Measurements from ENCODE around the gene PRKG1.
"Not testable (repeated sequence)": the region's sequence is repeated elsewhere in the genome, so short reads cannot be mapped to it uniquely, and the experiment has no call there.

PRKG1 gene

DNA sequence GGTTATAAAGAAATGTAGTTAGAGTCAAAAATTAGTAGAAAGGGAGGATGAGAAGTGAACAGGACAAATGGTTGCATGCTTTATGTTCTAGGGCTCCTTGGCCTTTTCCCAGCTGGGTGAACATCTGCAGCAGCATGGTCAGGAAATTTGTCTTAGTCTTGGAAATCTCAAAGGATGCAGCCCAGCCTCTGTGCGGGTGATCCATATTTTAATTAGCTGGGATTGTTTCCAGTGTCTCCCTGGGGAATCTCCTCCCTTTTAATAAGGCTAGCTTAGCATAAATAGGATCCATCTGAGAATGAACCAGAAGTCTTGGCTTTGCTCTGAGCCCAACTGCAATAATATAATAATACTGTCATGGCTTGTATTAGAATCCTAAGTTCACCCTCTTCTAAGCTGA lies 198.3 kb downstream of the PRKG1 start:
- TF ChIP-seq CTCF (IDR thresholded peaks at IDR 0.05; ENCODE audit: insufficient read depth, low read depth, low read length, missing control alignments) = no peak
- no peak for DNase-seq (ENCODE audit: low read depth)
- no peak overlapping the region for H3K4me3 ChIP-seq (ENCODE audit: low read depth, low read length)

DNA sequence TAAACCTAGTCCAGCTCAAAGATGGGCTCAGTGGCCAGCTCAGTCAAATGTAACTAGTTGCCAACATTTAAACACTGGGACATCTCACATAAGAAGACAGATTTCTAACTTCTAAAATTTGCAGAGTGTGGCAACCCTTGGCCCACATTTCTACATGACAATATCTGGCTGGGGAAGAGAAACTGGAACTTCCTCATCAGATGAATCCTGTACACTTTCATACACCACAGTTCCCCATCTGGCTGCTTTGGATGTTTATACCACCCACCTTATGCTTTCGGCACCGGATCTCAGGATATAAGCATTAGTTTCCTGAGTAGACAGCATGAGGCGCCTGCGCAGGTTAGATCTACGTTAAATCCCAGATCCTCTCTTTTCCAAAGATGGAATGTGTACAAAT lies 199.3 kb downstream of the PRKG1 start:
- no peak for DNase-seq (ENCODE audit: low read depth)
- H3K4me3 ChIP-seq (ENCODE audit: low read depth, low read length) = no peak overlapping the region
- no peak for TF ChIP-seq CTCF (IDR thresholded peaks at IDR 0.05; ENCODE audit: insufficient read depth, low read depth, low read length, missing control alignments)

- not testable (repeated sequence) for DNase-seq (ENCODE audit: low read depth); H3K4me3 ChIP-seq (ENCODE audit: low read depth, low read length)
Observed at GRCh38 chr10:51276097-51276496, 201.8 kb downstream of the PRKG1 start.

DNA sequence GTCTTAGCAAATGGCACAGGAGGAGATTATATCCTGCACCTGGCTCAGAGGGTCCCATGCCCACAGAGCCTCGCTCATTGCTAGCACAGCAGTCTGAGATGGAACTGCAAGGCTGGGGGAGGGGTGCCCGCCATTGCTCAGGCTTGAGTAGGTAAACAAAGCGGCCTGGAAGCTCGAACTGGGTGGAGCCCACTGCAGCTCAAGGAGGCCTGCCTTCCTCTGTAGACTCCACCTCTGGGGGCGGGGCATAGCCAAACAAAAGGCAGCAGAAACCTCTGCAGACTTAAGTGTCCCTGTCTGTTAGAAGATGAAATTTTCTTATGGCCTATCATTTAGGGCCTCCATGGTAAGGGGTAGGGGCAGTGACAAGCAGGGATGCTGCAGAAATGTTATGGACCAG lies 207.1 kb downstream of the PRKG1 start:
- not testable (repeated sequence) for H3K4me3 ChIP-seq (ENCODE audit: low read depth, low read length); DNase-seq (ENCODE audit: low read depth)

GRCh38 chr10:51285601-51286000 lies 211.3 kb downstream of the PRKG1 start:
- no peak for TF ChIP-seq CTCF (IDR thresholded peaks at IDR 0.05; ENCODE audit: insufficient read depth, low read depth, low read length, missing control alignments)
- no peak for DNase-seq (ENCODE audit: low read depth)

GRCh38 chr10:51288511-51288910 lies 214.2 kb downstream of the PRKG1 start:
- no peak for TF ChIP-seq CTCF (IDR thresholded peaks at IDR 0.05; ENCODE audit: insufficient read depth, low read depth, low read length, missing control alignments)
- no peak overlapping the region for H3K4me3 ChIP-seq (ENCODE audit: low read depth, low read length)
- no peak for DNase-seq (ENCODE audit: low read depth)

More at GRCh38 chr10:51285601-51286000, 211.3 kb downstream of the PRKG1 start:
- no peak overlapping the region for H3K4me3 ChIP-seq (ENCODE audit: low read depth, low read length)

DNA sequence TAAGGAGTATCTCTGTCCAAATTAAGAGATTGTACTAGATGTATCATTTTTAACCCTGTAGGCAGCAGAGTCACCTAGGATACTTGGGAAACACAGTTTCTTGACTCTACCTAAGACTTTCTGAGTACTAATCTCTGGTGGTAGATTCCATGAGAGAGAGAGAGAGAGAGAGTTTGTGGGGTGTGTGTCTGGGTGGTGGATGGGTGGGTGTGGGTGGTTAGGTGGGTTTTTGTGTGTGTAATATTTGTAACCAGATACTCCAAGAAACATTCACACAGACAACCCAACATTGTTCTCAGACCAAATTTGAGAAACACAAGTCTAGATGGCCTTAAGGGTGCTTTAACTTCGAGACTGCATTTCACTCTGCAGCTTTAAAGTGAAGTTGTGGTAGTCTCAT lies 215.2 kb downstream of the PRKG1 start:
- H3K4me3 ChIP-seq (ENCODE audit: low read depth, low read length) = no peak overlapping the region
- no peak for DNase-seq (ENCODE audit: low read depth)
- no peak for TF ChIP-seq CTCF (IDR thresholded peaks at IDR 0.05; ENCODE audit: insufficient read depth, low read depth, low read length, missing control alignments)

- H3K4me3 ChIP-seq (ENCODE audit: low read depth, low read length) = no peak overlapping the region
- no peak for TF ChIP-seq CTCF (IDR thresholded peaks at IDR 0.05; ENCODE audit: insufficient read depth, low read depth, low read length, missing control alignments)
- no peak for DNase-seq (ENCODE audit: low read depth)
Observed at GRCh38 chr10:51291961-51292360, 217.7 kb downstream of the PRKG1 start.
